Esophagus muscularis mucosa (tissue), 3 donors: ENCODE measurements around the gene SLC25A47.

Source experiments
- CTCF ChIP-seq, 3 experiments: fragments of 200-600 bp in 2 of 3; fragments of 450-650 bp in 1 of 3; sonication (generic) in 2 of 3; IDR thresholded peaks; one replicate each; pipeline ENCODE4 v1.5.1; 2017 to 2019; ENCODE audit warnings: antibody characterized with exemption in 3 of 3, mild to moderate bottlenecking in 2 of 3, moderate library complexity in 1 of 3
- POLR2A ChIP-seq: fragments of 450-650 bp; IDR thresholded peaks from one replicate; pipeline ENCODE4 v1.6.1; 2017; ENCODE audit warnings: antibody characterized with exemption, moderate library complexity, mild to moderate bottlenecking, low read depth
- POLR2AphosphoS5 ChIP-seq, 2 donors: sonication (generic); formaldehyde crosslinking; IDR thresholded peaks; one replicate each; pipeline ENCODE4 v1.6.1; 2017; ENCODE audit warnings: antibody characterized with exemption in 2 of 2

DNA sequence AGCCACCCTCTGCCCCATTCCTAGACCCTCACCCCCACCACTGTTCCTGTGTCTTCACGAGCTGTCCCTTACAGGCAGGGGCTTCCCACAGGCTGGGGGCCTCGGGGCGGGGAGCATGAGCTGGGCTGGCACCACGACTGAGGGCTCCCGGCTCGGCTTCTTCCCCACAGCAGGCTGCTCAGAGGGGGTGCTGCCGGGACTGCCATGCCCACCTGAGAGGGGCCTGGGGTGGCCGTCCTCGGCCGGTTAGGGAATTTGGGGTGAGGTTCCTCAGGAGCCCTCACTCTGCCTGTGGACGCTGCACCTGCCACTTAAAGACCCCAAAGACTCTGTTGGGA is 6.8 kb downstream of the SLC25A47 start:
- TF ChIP-seq POLR2A, result no peak
- TF ChIP-seq CTCF (IDR thresholded peaks at IDR 0.05), result no peak
- TF ChIP-seq POLR2AphosphoS5 (IDR thresholded peaks at IDR 0.05), result no peak
